Endothelial cell of umbilical vein (primary cell): Measurements from ENCODE around the gene FAM53B.

Experiments used
- CTCF ChIP-seq, 2 donors: IDR thresholded peaks; 1 replicate in 1 of 2; 2 replicates in 1 of 2; pipeline ENCODE4 v1.5.1; 2011; ENCODE audit warnings: low read length in 2 of 2, mild to moderate bottlenecking in 2 of 2, moderate library complexity in 2 of 2, control low read depth in 1 of 2, inconsistent platforms in 1 of 2, low read depth in 1 of 2; ENCODE audit not compliant: insufficient read depth in 1 of 2; ENCODE audit errors: extremely low read depth in 1 of 2
- EZH2 ChIP-seq: IDR thresholded peaks from 2 replicates; pipeline ENCODE4 v1.6.1; 2012; ENCODE audit warnings: borderline replicate concordance, low read depth, mild to moderate bottlenecking, moderate library complexity, low read length, inconsistent platforms; ENCODE audit not compliant: severe bottlenecking
- JUN ChIP-seq: IDR thresholded peaks from 2 replicates; pipeline ENCODE4 v1.6.1; 2011; ENCODE audit warnings: borderline replicate concordance, low read depth; ENCODE audit not compliant: insufficient read length, insufficient read depth
- MAX ChIP-seq: IDR thresholded peaks from 2 replicates; pipeline ENCODE4 v1.6.1; 2011; ENCODE audit not compliant: insufficient read depth, insufficient read length
- POLR2A ChIP-seq: IDR thresholded peaks from 2 replicates; pipeline ENCODE4 v1.6.1; 2012; ENCODE audit warnings: low read depth, mild to moderate bottlenecking, control low read depth, low read length
- POLR2AphosphoS5 ChIP-seq: IDR thresholded peaks from 2 replicates; pipeline ENCODE4 v1.6.1; 2012; ENCODE audit warnings: low read depth, mild to moderate bottlenecking, control low read depth, low read length, moderate library complexity; ENCODE audit not compliant: insufficient read depth

GRCh38 chr10:124591123-124591495 is 153.1 kb downstream of the FAM53B start:
- TF ChIP-seq CTCF (IDR thresholded peaks at IDR 0.05; ENCODE audit: extremely low read depth in 1 of 2, insufficient read depth in 1 of 2, low read depth in 1 of 2, low read length in 2 of 2) (no peak), POLR2AphosphoS5 (no peak), POLR2A (no peak), EZH2 (no peak), JUN (no peak), MAX (no peak)
